AG04450 (cell line): ENCODE measurements around the gene F13A1. TPM values are rescaled to one million over a fixed set of nuclear protein-coding genes. Genes with fewer than 3 reads are reported as not detected.

Experiments
- CTCF ChIA-PET: fragments of 300-600, 350-600 bp; formaldehyde crosslinking; extraction: SDS; loops from one replicate; lab custom pipeline; 2022; ENCODE audit warnings: antibody characterized with exemption, inconsistent platforms; lab: Charles Lee
- POLR2A ChIA-PET: fragments of 350-600 bp; formaldehyde crosslinking; extraction: SDS; loops from one replicate; lab custom pipeline; 2021; ENCODE audit warnings: antibody characterized with exemption, inconsistent platforms; lab: Yijun Ruan, JAX
- DNase-seq: peaks from one replicate; pipeline ENCODE4 v3.0.0-alpha.2; 2011; ENCODE audit warnings: low read depth, low spot score
- H3K27ac ChIP-seq: one replicate; pipeline ENCODE4 v1.5.1; 2012; ENCODE audit warnings: low read depth, low read length, control low read depth
- H3K27me3 ChIP-seq: one replicate; pipeline ENCODE4 v1.6.0; 2012; ENCODE audit warnings: low read length; ENCODE audit not compliant: control insufficient read depth, insufficient read depth
- H3K4me3 ChIP-seq: 2 replicates; pipeline ENCODE4 v1.5.1; 2011; ENCODE audit warnings: mild to moderate bottlenecking, low read depth, low read length, control low read depth
- H3K9me3 ChIP-seq: 2 replicates; pipeline ENCODE4 v1.5.1; 2012; ENCODE audit warnings: low read length; ENCODE audit not compliant: control insufficient read depth, insufficient read depth
- CTCF ChIP-seq: IDR thresholded peaks from 2 replicates; pipeline ENCODE4 v1.5.1; 2011; ENCODE audit warnings: low read depth, low read length, control low read depth, inconsistent platforms
- polyA plus RNA-seq: library from polyadenylated mRNA; depleted of rRNA; stranded (reverse); fragments of >200 nt; gene quantifications from 2 replicates; pipeline ENCODE4 v1.2.3, GENCODE V29; 2011

F13A1 gene
- polyA plus RNA-seq, 1 experiment, result not detected

DNA sequence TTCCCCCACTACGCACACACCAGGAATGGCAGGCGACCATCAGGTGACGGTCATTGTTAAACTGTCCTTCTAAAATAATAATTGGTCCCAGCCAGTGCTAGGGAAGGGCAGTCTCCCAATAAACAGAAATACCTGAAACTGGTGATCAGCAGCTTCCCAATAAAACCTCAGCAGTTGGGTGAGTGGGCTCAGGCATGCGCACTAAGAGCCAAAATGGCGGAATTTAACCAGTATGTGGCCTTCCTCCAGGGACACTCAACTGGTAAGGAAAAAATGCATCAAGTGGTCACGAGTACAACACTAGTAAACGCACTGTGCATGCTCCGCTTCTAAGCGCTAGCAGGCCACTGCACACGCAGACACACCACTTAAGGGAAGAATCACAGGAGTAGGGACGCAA is 34.8 kb downstream of the F13A1 start:
- H3K4me3 ChIP-seq, result no peak overlapping the region
- no peak for DNase-seq
- POLR2A ChIA-PET, result interaction anchor here (0.6 kb wide), 1 partner anchor 1764 kb away, joined by 3 read pairs; no protein-coding TSS in a partner anchor
- no peaks in the 10 kb centered on the region for H3K27me3 ChIP-seq
- CTCF ChIA-PET, result no interaction called here
- H3K9me3 ChIP-seq, result peaks cover 23% of the 10 kb centered on the region
- no peak for TF ChIP-seq CTCF
- no peak overlapping the region for H3K27ac ChIP-seq

GRCh38 chr6:6284221-6284966 is 36.1 kb downstream of the F13A1 start:
- H3K4me3 ChIP-seq, result no peak overlapping the region
- ChIA-PET POLR2A (no interaction called here), CTCF (interaction anchor here (0.5 kb wide), 1 partner anchor 840 kb away, joined by 8 read pairs; no protein-coding TSS in a partner anchor)
- no peak for TF ChIP-seq CTCF
- peaks cover 24% of the 10 kb centered on the region for H3K9me3 ChIP-seq
- H3K27ac ChIP-seq, result no peak overlapping the region
- no peaks in the 10 kb centered on the region for H3K27me3 ChIP-seq
- DNase-seq, result no peak

DNA sequence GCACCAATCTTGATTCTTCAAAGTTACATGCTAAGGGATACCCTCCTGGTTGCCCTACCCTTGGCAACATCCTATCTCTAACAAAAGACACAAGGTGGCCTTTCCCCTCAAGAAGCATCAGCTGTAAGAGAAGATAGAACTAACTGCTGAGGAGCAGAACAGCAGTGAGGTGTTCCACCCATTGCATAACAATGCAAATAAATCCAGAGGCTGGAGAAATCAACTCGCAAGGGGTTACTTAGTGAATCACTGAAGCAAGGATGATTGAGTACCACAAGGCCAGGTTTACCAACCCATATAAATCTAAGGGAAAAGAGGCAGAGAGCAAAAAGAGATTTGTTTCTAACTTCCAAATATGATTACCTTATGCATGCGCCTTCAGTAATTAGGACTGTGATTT is 36.7 kb downstream of the F13A1 start:
- no peak for TF ChIP-seq CTCF
- CTCF ChIA-PET, result no interaction called here

DNA sequence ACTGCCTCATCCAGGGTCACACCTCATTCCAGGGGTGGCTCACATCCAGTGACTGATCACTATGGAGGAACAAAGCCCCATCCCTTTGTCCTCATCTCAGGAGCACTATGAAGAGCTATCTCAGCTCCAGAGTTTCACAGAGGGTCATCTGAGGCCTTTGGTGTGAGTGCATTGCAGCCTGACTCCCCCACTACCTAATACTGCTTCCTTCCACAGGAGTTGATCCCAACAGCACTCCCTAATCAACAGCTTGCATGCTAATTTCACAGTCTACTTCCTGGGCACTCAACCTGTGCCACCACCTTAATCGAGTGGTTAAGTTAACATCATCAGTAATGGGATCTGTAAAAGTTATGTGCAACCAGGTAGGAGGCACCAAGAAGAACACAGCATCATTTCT is 37.7 kb downstream of the F13A1 start:
- Histone ChIP-seq H3K27ac (no peak overlapping the region), H3K4me3 (no peak overlapping the region), H3K9me3 (peaks cover 27% of the 10 kb centered on the region), H3K27me3 (no peaks in the 10 kb centered on the region)
- TF ChIP-seq CTCF, result no peak
- ChIA-PET CTCF (no interaction called here), POLR2A (no interaction called here)
- no peak for DNase-seq

More for the DNA sequence above, 36.7 kb downstream of the F13A1 start:
- Histone ChIP-seq H3K27ac (no peak overlapping the region), H3K4me3 (no peak overlapping the region), H3K27me3 (no peaks in the 10 kb centered on the region), H3K9me3 (peaks cover 22% of the 10 kb centered on the region)
- no peak for DNase-seq
- POLR2A ChIA-PET, result no interaction called here

GRCh38 chr6:6277413-6277812 is 43.0 kb downstream of the F13A1 start:
- no peak for TF ChIP-seq CTCF
- Histone ChIP-seq H3K27ac (no peak overlapping the region), H3K4me3 (no peak overlapping the region), H3K27me3 (no peaks in the 10 kb centered on the region), H3K9me3 (peaks cover 30% of the 10 kb centered on the region)
- POLR2A ChIA-PET, result no interaction called here
- CTCF ChIA-PET, result no interaction called here
- DNase-seq, result no peak
